ENCODE measurements around the gene ARHGEF10L. TPM values are rescaled to one million over a fixed set of nuclear protein-coding genes. Genes with fewer than 3 reads are reported as not detected.

The ARHGEF10L gene
- total RNA-seq, 2 experiments from 2014 or later, result not detected

DNA sequence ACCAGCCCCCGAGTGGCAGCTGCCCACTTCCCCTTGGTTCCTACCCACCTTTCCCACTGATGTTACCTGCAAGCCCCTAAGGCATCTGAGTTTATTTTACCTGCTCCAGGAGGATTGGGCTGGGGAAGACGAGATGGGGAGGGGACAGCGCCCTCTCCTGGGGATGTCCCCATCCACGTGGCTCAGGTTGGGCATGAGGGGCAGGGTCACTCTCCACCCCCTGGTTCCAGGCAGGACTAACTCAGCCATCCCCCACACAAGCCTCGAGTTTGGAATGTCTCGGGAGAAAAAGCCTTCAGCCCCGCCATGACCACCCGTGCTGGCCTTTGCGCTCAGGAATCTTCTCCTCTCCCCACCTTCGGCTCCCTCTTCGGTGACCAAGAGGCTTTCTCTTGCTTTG, 90.0 kb downstream of the ARHGEF10L start:
- Mint-ChIP-seq H3K4me3 (no peak overlapping the region), H3K36me3 (no peaks in the 10 kb centered on the region), H3K4me1 (no peaks in the 10 kb centered on the region), H3K9me3 (no peaks in the 10 kb centered on the region), H3K27ac (no peak overlapping the region), H3K27me3 (no peaks in the 10 kb centered on the region)
- no peak for DNase-seq

- H3K27ac Mint-ChIP-seq, result no peak overlapping the region
- no peaks in the 10 kb centered on the region for H3K4me1 Mint-ChIP-seq
- H3K36me3 Mint-ChIP-seq, result no peaks in the 10 kb centered on the region
- no peak for DNase-seq
- no peaks in the 10 kb centered on the region for H3K9me3 Mint-ChIP-seq
- no peak overlapping the region for H3K4me3 Mint-ChIP-seq
- H3K27me3 Mint-ChIP-seq, result no peaks in the 10 kb centered on the region
Observed at GRCh38 chr1:17630048-17630830, 90.7 kb downstream of the ARHGEF10L start.

GRCh38 chr1:17630986-17631385, 91.5 kb downstream of the ARHGEF10L start:
- no peaks in the 10 kb centered on the region for H3K36me3 Mint-ChIP-seq
- no peak overlapping the region for H3K4me3 Mint-ChIP-seq
- no peak overlapping the region for H3K27ac Mint-ChIP-seq
- no peak for DNase-seq
- H3K9me3 Mint-ChIP-seq, result no peaks in the 10 kb centered on the region
- H3K4me1 Mint-ChIP-seq, result no peaks in the 10 kb centered on the region
- no peaks in the 10 kb centered on the region for H3K27me3 Mint-ChIP-seq

- Mint-ChIP-seq H3K27ac (no peak overlapping the region), H3K4me1 (no peaks in the 10 kb centered on the region), H3K27me3 (no peaks in the 10 kb centered on the region), H3K9me3 (no peaks in the 10 kb centered on the region), H3K36me3 (no peaks in the 10 kb centered on the region), H3K4me3 (no peak overlapping the region)
- no peak for DNase-seq
Observed at GRCh38 chr1:17631410-17631809, 91.9 kb downstream of the ARHGEF10L start.

DNA sequence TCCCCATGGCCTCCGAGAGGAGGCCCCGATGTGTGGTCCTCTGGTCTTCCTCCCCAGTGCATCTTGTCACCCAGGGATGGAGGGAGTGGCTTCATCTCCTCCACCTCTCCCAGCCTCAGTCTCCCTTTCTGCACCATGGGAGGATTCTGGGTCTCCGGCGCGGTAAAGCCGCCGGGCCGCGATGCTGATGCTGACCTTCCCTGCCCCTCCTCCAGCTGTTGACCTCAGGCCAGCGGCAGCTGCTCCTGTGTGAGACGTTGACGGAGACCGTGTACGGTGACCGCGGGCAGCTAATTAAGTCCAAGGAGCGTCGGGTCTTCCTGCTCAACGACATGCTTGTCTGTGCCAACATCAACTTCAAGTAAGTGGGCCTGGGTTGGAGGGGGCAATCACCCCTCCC, 92.6 kb downstream of the ARHGEF10L start:
- H3K4me3 Mint-ChIP-seq, result no peak overlapping the region
- H3K36me3 Mint-ChIP-seq, result no peaks in the 10 kb centered on the region
- H3K9me3 Mint-ChIP-seq, result no peaks in the 10 kb centered on the region
- H3K27ac Mint-ChIP-seq, result no peak overlapping the region
- no peak for DNase-seq
- H3K27me3 Mint-ChIP-seq, result no peaks in the 10 kb centered on the region
- H3K4me1 Mint-ChIP-seq, result no peaks in the 10 kb centered on the region

DNA sequence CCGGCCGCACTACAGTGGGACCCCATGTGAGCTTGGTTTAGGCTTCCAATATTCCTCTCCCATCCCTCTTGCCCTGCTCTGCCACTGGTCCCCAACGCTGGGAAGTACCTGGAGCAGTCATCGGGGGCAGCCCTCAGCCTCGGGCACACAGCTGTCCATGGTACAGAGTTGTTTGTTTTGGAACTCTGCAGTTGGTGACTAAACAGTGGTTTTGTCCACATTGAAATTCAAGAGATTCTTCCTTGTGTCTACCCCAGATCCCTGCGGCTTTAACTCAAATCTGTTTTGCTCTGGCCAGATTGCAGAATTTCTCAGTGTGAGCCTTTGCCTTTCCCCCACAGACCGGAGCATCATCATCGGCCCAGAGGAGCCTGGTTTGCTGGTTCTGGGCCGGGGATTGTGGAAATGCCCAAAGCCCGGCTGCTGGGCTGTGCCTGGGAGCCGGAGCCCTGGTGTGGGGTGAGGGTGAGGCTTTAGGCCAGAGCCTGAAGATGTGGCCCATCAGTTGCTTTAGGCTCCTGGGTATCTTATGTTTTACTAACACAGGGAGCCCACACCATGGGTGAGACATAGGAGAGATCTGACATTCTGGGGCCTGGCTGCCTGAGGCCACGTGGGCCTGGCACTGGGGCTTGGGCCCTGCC, 93.2 kb downstream of the ARHGEF10L start:
- no peak for DNase-seq
- no peaks in the 10 kb centered on the region for H3K27me3 Mint-ChIP-seq
- H3K4me1 Mint-ChIP-seq, result no peaks in the 10 kb centered on the region
- H3K36me3 Mint-ChIP-seq, result no peaks in the 10 kb centered on the region
- no peak overlapping the region for H3K4me3 Mint-ChIP-seq
- H3K27ac Mint-ChIP-seq, result no peak overlapping the region
- H3K9me3 Mint-ChIP-seq, result no peaks in the 10 kb centered on the region

- Mint-ChIP-seq H3K4me1 (no peaks in the 10 kb centered on the region), H3K9me3 (no peaks in the 10 kb centered on the region), H3K27ac (no peak overlapping the region), H3K36me3 (no peaks in the 10 kb centered on the region), H3K27me3 (no peaks in the 10 kb centered on the region), H3K4me3 (no peak overlapping the region)
- no peak for DNase-seq
Observed at GRCh38 chr1:17633654-17634053, 94.2 kb downstream of the ARHGEF10L start.

DNA sequence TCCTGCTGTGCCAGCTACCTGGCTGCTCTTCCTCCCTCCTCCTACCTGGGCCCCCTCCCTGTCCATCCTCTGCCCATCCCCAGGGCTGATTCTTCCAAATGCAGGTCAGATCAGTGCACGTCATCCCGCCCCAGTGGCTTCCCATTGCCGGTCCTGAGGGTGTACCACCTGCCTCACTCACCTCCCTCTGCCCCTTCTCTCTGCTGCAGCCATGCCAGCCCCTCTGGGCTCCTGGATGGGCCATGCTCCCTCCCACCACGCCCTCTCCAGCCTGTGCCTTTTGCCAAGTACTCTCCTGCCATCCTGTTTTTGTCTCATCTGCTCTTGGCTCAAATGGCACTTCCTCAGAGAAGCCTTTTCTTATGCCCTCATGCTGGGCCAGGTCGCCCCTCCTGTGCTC, 95.8 kb downstream of the ARHGEF10L start:
- Mint-ChIP-seq H3K27me3 (no peaks in the 10 kb centered on the region), H3K9me3 (no peaks in the 10 kb centered on the region), H3K36me3 (no peaks in the 10 kb centered on the region), H3K4me1 (no peaks in the 10 kb centered on the region), H3K27ac (no peak overlapping the region), H3K4me3 (no peak overlapping the region)
- no peak for DNase-seq

DNA sequence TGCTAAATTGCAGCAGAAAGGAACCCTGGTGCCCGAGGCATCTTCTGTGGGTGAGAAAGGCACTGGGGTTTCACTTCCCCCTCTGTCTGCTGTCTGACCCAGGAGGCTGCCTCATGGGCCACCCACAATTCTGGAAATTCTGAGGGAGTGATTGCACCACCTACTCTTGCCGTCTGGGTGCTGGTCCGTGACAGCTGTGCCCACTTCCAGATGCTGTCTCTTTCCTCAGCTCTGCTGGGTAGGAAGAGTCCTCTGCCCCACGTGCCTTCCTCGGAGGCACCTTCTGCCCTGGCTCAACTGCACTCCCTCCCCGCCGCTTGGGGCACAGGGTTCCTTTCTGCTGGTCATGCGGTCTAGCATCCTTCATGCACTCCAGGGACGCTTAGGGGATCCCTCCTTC, 96.3 kb downstream of the ARHGEF10L start:
- Mint-ChIP-seq H3K4me1 (no peaks in the 10 kb centered on the region), H3K27me3 (no peaks in the 10 kb centered on the region), H3K27ac (no peak overlapping the region), H3K36me3 (no peaks in the 10 kb centered on the region), H3K4me3 (no peak overlapping the region), H3K9me3 (no peaks in the 10 kb centered on the region)
- no peak for DNase-seq

- Mint-ChIP-seq H3K27ac (no peak overlapping the region), H3K4me1 (no peaks in the 10 kb centered on the region), H3K9me3 (no peaks in the 10 kb centered on the region), H3K27me3 (no peaks in the 10 kb centered on the region), H3K4me3 (no peak overlapping the region), H3K36me3 (no peaks in the 10 kb centered on the region)
- DNase-seq, result no peak
Observed at GRCh38 chr1:17636612-17637011, 97.1 kb downstream of the ARHGEF10L start.

DNA sequence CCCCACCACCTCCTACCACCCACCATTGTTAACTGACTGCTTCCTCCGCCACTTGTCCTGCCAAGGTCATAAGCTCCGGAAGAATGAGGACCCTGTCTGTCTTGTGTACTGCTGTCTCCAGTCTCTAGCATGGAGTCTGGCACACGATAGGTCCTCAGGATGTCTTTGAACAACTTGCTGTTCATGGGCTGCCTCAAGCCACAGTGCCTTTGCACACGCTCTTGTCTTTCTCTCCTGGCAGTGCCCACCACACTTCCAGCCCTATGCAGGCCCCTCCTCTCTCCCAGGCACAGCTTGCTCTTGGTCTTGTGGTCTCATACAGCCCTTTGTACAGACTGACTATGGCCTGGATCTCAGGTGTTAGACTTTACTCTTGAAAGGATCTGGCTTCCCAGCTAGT, 97.6 kb downstream of the ARHGEF10L start:
- no peak for DNase-seq
- no peak overlapping the region for H3K27ac Mint-ChIP-seq
- no peaks in the 10 kb centered on the region for H3K27me3 Mint-ChIP-seq
- H3K36me3 Mint-ChIP-seq, result no peaks in the 10 kb centered on the region
- H3K4me1 Mint-ChIP-seq, result no peaks in the 10 kb centered on the region
- no peaks in the 10 kb centered on the region for H3K9me3 Mint-ChIP-seq
- H3K4me3 Mint-ChIP-seq, result no peak overlapping the region

GRCh38 chr1:17639703-17640340, 100.3 kb downstream of the ARHGEF10L start:
- Mint-ChIP-seq H3K9me3 (no peaks in the 10 kb centered on the region), H3K4me3 (no peak overlapping the region), H3K36me3 (no peaks in the 10 kb centered on the region), H3K4me1 (no peaks in the 10 kb centered on the region), H3K27me3 (no peaks in the 10 kb centered on the region), H3K27ac (no peak overlapping the region)
- no peak for DNase-seq

GRCh38 chr1:17640393-17640792, 100.9 kb downstream of the ARHGEF10L start:
- no peaks in the 10 kb centered on the region for H3K36me3 Mint-ChIP-seq
- no peaks in the 10 kb centered on the region for H3K27me3 Mint-ChIP-seq
- no peaks in the 10 kb centered on the region for H3K9me3 Mint-ChIP-seq
- no peaks in the 10 kb centered on the region for H3K4me1 Mint-ChIP-seq
- DNase-seq, result no peak
- H3K27ac Mint-ChIP-seq, result no peak overlapping the region
- no peak overlapping the region for H3K4me3 Mint-ChIP-seq

DNA sequence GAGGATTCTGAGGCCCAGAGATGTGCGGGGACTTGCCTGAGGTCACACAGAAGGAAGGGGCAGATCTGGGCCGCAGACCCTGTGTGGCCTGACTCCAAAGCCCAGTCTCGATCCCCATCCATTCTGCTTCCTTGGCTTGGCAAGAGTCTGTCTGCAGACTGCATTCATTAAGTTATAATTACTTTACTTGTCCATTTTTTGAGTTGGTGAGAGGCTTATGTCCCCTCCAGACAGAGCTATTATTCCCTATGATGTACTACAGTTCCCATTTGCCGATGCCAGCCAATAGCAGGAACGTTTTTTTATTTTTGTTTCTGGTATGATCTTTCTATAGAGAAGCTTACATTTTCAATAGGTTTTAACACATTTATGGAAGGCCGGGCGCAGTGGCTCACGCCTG, 101.5 kb downstream of the ARHGEF10L start:
- Mint-ChIP-seq H3K4me3 (no peak overlapping the region), H3K27me3 (no peaks in the 10 kb centered on the region), H3K27ac (no peak overlapping the region), H3K36me3 (no peaks in the 10 kb centered on the region), H3K4me1 (no peaks in the 10 kb centered on the region), H3K9me3 (no peaks in the 10 kb centered on the region)
- DNase-seq, result no peak

DNA sequence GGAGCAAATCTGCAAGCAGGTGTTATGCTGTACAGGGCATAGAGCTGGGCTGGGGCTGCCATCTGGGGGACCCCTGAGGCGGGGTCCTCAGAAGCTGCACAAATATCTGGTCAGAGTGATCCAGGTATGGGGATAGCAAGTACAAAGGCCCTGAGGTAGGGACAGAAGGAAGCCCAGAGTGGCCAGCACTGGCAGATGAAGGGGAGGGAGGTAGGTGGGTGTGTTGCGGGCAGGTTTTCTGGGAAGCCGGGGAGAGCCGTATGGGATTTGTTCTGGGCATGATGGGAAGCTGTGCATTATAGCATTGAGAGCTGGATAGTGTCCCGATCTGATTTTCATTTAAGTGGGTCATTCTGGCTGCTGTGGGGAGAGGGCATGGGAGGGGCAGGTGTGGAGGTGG, 102.7 kb downstream of the ARHGEF10L start:
- H3K4me1 Mint-ChIP-seq, result no peaks in the 10 kb centered on the region
- no peaks in the 10 kb centered on the region for H3K36me3 Mint-ChIP-seq
- no peak for DNase-seq
- no peak overlapping the region for H3K27ac Mint-ChIP-seq
- H3K27me3 Mint-ChIP-seq, result no peaks in the 10 kb centered on the region
- no peak overlapping the region for H3K4me3 Mint-ChIP-seq
- H3K9me3 Mint-ChIP-seq, result no peaks in the 10 kb centered on the region

GRCh38 chr1:17642943-17643342, 103.4 kb downstream of the ARHGEF10L start:
- Mint-ChIP-seq H3K4me3 (no peak overlapping the region), H3K27me3 (no peaks in the 10 kb centered on the region), H3K27ac (no peak overlapping the region), H3K4me1 (no peaks in the 10 kb centered on the region), H3K9me3 (no peaks in the 10 kb centered on the region), H3K36me3 (no peaks in the 10 kb centered on the region)
- no peak for DNase-seq

Measured in activated naive CD8-positive, alpha-beta T cell treated with anti-CD3 and anti-CD28 coated beads for 36 hours (primary cell).